ENCODE data around the gene FAM98A.
A peak's percentile ranks its signal among the peaks of the same experiment; 100 is the strongest.

The FAM98A gene

GRCh38 chr2:33617401-33617800, 18.3 kb upstream of the FAM98A start:
- peaks cover 30% of the 10 kb centered on the region for H3K4me1 ChIP-seq (ENCODE audit: insufficient read depth, low read length)
- H3K27me3 ChIP-seq (ENCODE audit: insufficient read depth, low read length): no peaks in the 10 kb centered on the region
- H3K4me3 ChIP-seq (ENCODE audit: low read length): no peak overlapping the region
- no peak overlapping the region for H3K27ac ChIP-seq (ENCODE audit: low read depth, low read length)
- no peak overlapping the region for H3K9ac ChIP-seq (ENCODE audit: low read depth, low read length)
- H3K36me3 ChIP-seq (ENCODE audit: insufficient read depth, low read length): peaks cover 40% of the 10 kb centered on the region
- WGBS: 92% methylated on average over 2 of the region's 2 CpGs
- peaks cover 28% of the 10 kb centered on the region for H3K9me3 ChIP-seq (ENCODE audit: insufficient read depth, low read depth, low read length)

DNA sequence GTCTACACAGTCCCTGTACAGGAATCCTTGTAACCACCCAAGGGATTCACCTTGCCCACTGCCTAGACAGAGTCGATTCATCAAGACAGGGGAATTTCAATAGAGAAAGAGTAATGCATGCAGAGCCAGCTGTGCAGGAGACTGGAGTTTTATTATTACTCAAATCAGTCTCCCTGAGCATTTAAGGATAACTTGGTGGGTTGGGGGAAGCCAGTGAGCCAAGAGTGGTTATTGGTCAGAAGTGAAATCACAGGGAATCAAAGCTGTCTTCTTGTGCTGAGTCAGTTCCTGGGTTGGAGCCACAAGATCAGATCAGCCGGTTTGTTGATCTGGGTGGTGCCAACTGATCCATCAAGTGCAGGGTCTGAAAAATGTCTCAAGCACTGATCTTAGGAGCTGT, 17.8 kb upstream of the FAM98A start:
- H3K9me3 ChIP-seq (ENCODE audit: insufficient read depth, low read depth, low read length): peaks cover 30% of the 10 kb centered on the region
- H3K9ac ChIP-seq (ENCODE audit: low read depth, low read length): no peak overlapping the region
- peaks cover 43% of the 10 kb centered on the region for H3K36me3 ChIP-seq (ENCODE audit: insufficient read depth, low read length)
- no peak overlapping the region for H3K4me3 ChIP-seq (ENCODE audit: low read length)
- H3K4me1 ChIP-seq (ENCODE audit: insufficient read depth, low read length): peaks cover 30% of the 10 kb centered on the region
- 100% methylated on average over 2 of the region's 2 CpGs for WGBS
- no peaks in the 10 kb centered on the region for H3K27me3 ChIP-seq (ENCODE audit: insufficient read depth, low read length)
- no peak overlapping the region for H3K27ac ChIP-seq (ENCODE audit: low read depth, low read length)

DNA sequence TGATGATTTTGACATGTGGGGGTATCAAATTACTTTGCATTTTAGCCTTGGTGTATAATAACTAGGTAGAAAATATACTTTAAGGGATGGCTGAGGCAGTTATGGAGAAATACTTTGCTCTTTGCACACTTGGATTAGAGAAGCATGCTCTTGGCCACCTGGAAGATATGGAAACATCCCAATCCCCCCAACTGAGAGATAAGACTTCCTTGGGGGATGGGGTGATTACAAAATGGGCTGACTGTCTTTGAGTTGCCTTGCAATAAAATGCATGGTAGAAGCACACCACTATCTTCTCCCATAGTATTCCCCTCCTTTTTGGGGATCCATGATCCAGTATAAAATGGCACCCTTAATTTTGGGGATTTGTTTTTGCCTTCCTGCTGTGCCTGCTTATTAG, 15.1 kb upstream of the FAM98A start:
- Histone ChIP-seq H3K27ac (ENCODE audit: low read depth, low read length) (no peak overlapping the region), H3K9me3 (ENCODE audit: insufficient read depth, low read depth, low read length) (peaks cover 53% of the 10 kb centered on the region), H3K4me1 (ENCODE audit: insufficient read depth, low read length) (peaks cover 30% of the 10 kb centered on the region), H3K9ac (ENCODE audit: low read depth, low read length) (no peak overlapping the region), H3K4me3 (ENCODE audit: low read length) (no peak overlapping the region), H3K36me3 (ENCODE audit: insufficient read depth, low read length) (peaks cover 48% of the 10 kb centered on the region), H3K27me3 (ENCODE audit: insufficient read depth, low read length) (no peaks in the 10 kb centered on the region)

DNA sequence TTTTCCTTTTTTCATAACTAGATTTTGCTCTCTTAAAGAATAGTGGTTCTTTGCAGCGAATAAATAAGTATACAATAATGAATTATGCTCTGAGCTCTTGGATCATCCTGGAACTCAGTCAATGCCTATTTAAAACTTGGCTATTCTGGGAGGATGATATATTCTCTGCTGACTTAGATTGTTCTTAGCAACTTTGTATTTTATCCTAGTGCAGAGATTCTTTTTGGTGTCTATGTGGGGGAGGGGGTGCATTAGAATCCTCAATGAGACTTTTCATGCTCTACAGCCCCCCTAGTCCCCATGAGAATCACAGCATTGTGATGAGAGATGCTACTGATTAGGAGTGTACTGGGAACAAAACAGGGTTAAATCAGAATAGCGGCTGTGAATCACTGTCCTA, 8.8 kb upstream of the FAM98A start:
- Histone ChIP-seq H3K9me3 (ENCODE audit: insufficient read depth, low read depth, low read length) (peaks cover 27% of the 10 kb centered on the region), H3K9ac (ENCODE audit: low read depth, low read length) (0 out of 2 replicates have a peak overlapping the region, but pooled peaks have one; percentile 9), H3K4me1 (ENCODE audit: insufficient read depth, low read length) (peaks cover 44% of the 10 kb centered on the region), H3K27me3 (ENCODE audit: insufficient read depth, low read length) (no peaks in the 10 kb centered on the region), H3K27ac (ENCODE audit: low read depth, low read length) (peak overlapping the region; percentile 83), H3K36me3 (ENCODE audit: insufficient read depth, low read length) (peaks cover 19% of the 10 kb centered on the region; the same call in 1 of the 2 replicates), H3K4me3 (ENCODE audit: low read length) (peak overlapping the region; percentile 21)
- WGBS: 83% methylated on average over 2 of the region's 2 CpGs

DNA sequence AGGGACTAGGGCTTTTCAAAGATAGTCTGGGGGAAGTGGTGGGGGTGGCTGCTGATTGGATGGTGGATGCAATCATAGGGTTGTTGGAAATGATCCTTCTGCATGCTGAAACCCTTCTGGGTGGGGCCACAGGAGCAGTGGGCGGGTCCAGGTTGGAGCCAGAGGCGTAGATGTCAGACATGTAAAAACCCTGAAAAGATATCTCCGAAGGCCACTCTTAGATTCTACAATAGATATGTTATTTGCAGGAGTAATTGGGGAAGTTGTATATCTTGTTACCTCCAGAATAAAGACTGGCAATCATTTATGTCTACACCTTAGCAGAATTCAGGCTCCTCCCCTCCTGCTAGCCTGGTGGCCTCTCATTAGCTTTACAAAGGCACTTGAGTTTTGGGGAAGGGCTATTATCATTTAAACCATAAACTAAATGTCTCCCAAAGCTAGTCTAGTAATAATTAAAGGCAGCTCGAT, 8.2 kb upstream of the FAM98A start:
- no peak overlapping the region for H3K9ac ChIP-seq (ENCODE audit: low read depth, low read length)
- WGBS: 26% methylated on average over 3 of the region's 4 CpGs

DNA sequence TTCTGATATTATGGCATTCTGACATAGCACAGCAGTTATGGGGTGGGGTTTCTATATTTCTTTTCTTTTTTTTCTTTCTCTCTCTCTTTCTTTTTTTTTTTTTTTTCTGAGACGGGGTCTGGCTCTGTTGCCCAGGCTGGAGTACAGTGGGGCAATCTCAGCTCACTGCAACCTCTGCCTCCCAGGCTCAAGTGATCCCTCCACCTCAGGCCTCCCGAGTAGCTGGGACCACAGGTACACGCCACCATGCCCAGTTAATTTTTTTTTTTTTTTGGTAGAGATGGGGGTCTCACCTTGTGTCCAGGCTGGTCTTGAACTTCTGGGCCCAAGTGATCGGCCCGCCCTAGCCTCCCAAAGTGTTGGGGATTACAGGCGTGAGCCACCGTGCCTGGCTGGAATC, 7.5 kb upstream of the FAM98A start:
- Histone ChIP-seq H3K27me3 (ENCODE audit: insufficient read depth, low read length) (no peaks in the 10 kb centered on the region), H3K9ac (ENCODE audit: low read depth, low read length) (no peak overlapping the region; the same call in 1 of the 2 replicates), H3K9me3 (ENCODE audit: insufficient read depth, low read depth, low read length) (peaks cover 23% of the 10 kb centered on the region), H3K4me3 (ENCODE audit: low read length) (no peak overlapping the region), H3K36me3 (ENCODE audit: insufficient read depth, low read length) (peaks cover 15% of the 10 kb centered on the region; the same call in 1 of the 2 replicates), H3K27ac (ENCODE audit: low read depth, low read length) (peak overlapping the region; percentile 81; the same call in 1 of the 2 replicates), H3K4me1 (ENCODE audit: insufficient read depth, low read length) (peaks cover 51% of the 10 kb centered on the region)
- 96% methylated on average over 7 of the region's 7 CpGs for WGBS

More for the DNA sequence above, 8.2 kb upstream of the FAM98A start:
- H3K27ac ChIP-seq (ENCODE audit: low read depth, low read length): peak overlapping the region; percentile 83; the same call in 1 of the 2 replicates
- peaks cover 19% of the 10 kb centered on the region; the same call in 1 of the 2 replicates for H3K36me3 ChIP-seq (ENCODE audit: insufficient read depth, low read length)
- H3K4me1 ChIP-seq (ENCODE audit: insufficient read depth, low read length): peaks cover 46% of the 10 kb centered on the region
- H3K9me3 ChIP-seq (ENCODE audit: insufficient read depth, low read depth, low read length): peaks cover 27% of the 10 kb centered on the region
- H3K27me3 ChIP-seq (ENCODE audit: insufficient read depth, low read length): no peaks in the 10 kb centered on the region
- peak overlapping the region; percentile 27 for H3K4me3 ChIP-seq (ENCODE audit: low read length)

DNA sequence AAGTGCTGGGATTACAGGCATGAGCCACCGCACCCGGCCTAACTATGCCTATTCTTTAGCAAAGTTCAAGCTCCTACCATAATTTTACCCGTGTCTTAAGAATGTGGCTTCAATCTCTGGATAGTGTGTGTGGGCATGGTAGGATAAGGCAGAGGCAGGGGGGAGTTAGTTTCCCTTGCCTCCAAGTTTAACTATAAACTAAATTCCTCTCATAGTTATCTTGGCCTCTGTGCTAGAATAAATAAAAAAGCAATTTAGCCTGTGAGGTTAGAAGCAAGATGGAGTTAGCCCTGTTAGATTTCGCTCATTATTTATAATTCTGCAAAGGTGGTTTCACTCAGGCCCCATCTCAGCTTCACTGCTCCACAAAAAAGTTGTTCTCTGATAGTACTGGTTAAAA, 7.0 kb upstream of the FAM98A start:
- peaks cover 15% of the 10 kb centered on the region; the same call in 1 of the 2 replicates for H3K36me3 ChIP-seq (ENCODE audit: insufficient read depth, low read length)
- H3K27me3 ChIP-seq (ENCODE audit: insufficient read depth, low read length): no peaks in the 10 kb centered on the region
- H3K9ac ChIP-seq (ENCODE audit: low read depth, low read length): no peak overlapping the region
- H3K4me1 ChIP-seq (ENCODE audit: insufficient read depth, low read length): peaks cover 51% of the 10 kb centered on the region
- H3K27ac ChIP-seq (ENCODE audit: low read depth, low read length): no peak overlapping the region
- no peak overlapping the region for H3K4me3 ChIP-seq (ENCODE audit: low read length)
- WGBS: 100% methylated on average over 3 of the region's 4 CpGs
- peaks cover 18% of the 10 kb centered on the region for H3K9me3 ChIP-seq (ENCODE audit: insufficient read depth, low read depth, low read length)

- Histone ChIP-seq H3K4me1 (ENCODE audit: insufficient read depth, low read length) (peaks cover 51% of the 10 kb centered on the region), H3K36me3 (ENCODE audit: insufficient read depth, low read length) (0 out of 2 replicates have a peak, but pooled peaks cover 7% of the 10 kb centered on the region), H3K27me3 (ENCODE audit: insufficient read depth, low read length) (no peaks in the 10 kb centered on the region), H3K9ac (ENCODE audit: low read depth, low read length) (no peak overlapping the region), H3K9me3 (ENCODE audit: insufficient read depth, low read depth, low read length) (peaks cover 8% of the 10 kb centered on the region), H3K4me3 (ENCODE audit: low read length) (no peak overlapping the region), H3K27ac (ENCODE audit: low read depth, low read length) (peak overlapping the region; percentile 51)
- WGBS: 73% methylated on average over 6 of the region's 6 CpGs
These were observed 6.0 kb upstream of the FAM98A start for GRCh38 chr2:33605056-33605455.

- Histone ChIP-seq H3K9ac (ENCODE audit: low read depth, low read length) (no peak overlapping the region), H3K27me3 (ENCODE audit: insufficient read depth, low read length) (no peaks in the 10 kb centered on the region), H3K9me3 (ENCODE audit: insufficient read depth, low read depth, low read length) (no peaks in the 10 kb centered on the region), H3K36me3 (ENCODE audit: insufficient read depth, low read length) (no peaks in the 10 kb centered on the region), H3K4me1 (ENCODE audit: insufficient read depth, low read length) (peaks cover 43% of the 10 kb centered on the region), H3K27ac (ENCODE audit: low read depth, low read length) (peak overlapping the region; percentile 66), H3K4me3 (ENCODE audit: low read length) (no peak overlapping the region)
- 63% methylated on average over 3 of the region's 3 CpGs for WGBS
These were observed 4.3 kb upstream of the FAM98A start for GRCh38 chr2:33603416-33603815.

DNA sequence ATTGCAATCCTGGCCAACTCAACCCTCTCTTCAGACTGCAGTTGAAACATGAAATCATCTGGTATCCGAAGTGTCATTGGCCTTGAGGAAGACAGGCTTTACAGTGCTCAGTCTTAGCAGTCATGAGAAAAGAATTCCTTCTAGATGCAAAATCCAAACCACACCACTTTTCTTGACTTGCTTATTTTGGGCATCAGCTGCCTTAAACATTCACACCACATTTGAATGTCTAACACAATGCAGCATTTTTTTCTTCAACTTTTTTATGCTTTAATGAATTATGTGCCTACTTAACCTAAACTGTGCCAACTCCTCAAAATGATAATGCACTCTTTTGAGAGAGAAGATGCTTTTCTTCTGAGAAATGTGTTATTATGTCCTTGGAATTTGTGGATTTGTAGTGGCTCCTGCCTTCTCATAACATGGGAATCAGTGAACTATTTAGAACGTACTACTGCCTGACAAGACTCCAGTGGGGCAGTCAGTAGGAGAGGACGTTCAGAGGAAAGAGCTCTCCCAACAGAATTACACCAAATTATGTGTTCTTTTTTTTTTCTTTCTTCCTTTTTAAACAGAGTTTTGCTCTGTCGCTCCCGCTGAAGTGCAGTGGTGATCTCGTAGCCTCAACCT, 3.2 kb upstream of the FAM98A start:
- Histone ChIP-seq H3K27ac (ENCODE audit: low read depth, low read length) (no peak overlapping the region), H3K36me3 (ENCODE audit: insufficient read depth, low read length) (no peaks in the 10 kb centered on the region), H3K9ac (ENCODE audit: low read depth, low read length) (no peak overlapping the region), H3K9me3 (ENCODE audit: insufficient read depth, low read depth, low read length) (no peaks in the 10 kb centered on the region), H3K4me3 (ENCODE audit: low read length) (no peak overlapping the region), H3K27me3 (ENCODE audit: insufficient read depth, low read length) (no peaks in the 10 kb centered on the region), H3K4me1 (ENCODE audit: insufficient read depth, low read length) (peaks cover 35% of the 10 kb centered on the region)
- WGBS: 93% methylated on average over 6 of the region's 6 CpGs

DNA sequence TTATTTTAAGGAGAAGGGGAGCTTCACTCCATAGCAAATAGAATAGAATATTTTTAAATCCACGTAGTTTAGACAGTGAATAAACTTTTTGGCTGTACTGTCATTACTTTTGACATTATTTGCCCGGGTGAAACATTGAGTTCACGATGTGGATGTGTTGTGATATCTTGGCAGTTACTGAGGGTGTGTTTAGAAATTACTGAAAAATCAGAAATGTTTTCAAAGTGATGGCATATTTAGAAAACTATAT, 769 bp upstream of the FAM98A start:
- Histone ChIP-seq H3K27me3 (ENCODE audit: insufficient read depth, low read length) (no peaks in the 10 kb centered on the region), H3K9ac (ENCODE audit: low read depth, low read length) (peak overlapping the region; percentile 63), H3K4me3 (ENCODE audit: low read length) (peak overlapping the region; percentile 86), H3K9me3 (ENCODE audit: insufficient read depth, low read depth, low read length) (no peaks in the 10 kb centered on the region), H3K36me3 (ENCODE audit: insufficient read depth, low read length) (peaks cover 7% of the 10 kb centered on the region), H3K4me1 (ENCODE audit: insufficient read depth, low read length) (peaks cover 27% of the 10 kb centered on the region), H3K27ac (ENCODE audit: low read depth, low read length) (0 out of 2 replicates have a peak overlapping the region, but pooled peaks have one; percentile 5)
- WGBS: 39% methylated on average over 3 of the region's 3 CpGs

All from HUES64 (cell line).